ENCODE data around the gene EXD3.

Gene EXD3

DNA sequence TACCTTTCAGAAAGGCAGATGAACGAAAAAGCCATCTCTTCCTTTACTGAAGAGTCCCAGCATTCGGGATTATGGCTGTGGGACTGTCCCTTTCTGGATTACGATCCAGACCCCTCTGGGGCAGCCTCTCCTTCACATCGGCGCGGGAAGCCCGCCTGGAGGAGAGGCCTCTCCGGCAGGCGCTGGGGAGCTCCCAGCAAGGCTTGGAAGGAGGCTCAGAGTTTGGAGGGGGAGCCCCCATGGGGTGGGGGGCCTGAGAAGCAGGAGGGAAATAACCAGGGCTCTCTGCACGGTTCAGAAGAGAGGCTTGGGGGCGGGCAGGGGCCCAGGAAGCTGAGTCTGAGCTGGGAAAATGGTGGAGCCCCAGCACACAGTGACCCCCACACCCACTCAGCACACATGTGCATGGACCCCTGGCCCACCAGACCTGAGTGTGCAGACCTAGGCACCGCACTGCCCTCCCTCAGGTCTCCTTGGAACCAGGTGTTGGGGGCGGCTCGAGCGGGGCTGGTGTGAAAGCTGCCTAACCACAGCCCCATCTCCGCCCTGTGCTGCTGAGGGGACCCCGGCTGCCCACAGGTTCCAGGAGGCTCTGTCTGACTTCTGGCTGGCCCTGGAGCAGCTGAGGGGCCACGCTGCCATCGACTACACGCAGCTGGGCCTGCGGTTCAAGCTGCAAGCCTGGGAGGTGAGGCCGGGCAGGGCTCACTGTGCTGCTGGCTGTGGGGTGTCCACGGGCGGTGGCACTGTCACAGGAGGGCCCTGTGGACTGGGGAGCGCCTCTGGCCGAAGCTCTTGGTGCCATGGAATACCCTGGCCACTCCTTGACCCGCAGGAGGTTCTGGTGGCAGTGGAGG lies 4.7 kb upstream of the EXD3 start:
- H3K4me3 ChIP-seq (ENCODE audit: low read depth, low read length) = no peak overlapping the region
- no peak for DNase-seq (ENCODE audit: low read depth)
- no peak for TF ChIP-seq CTCF (IDR thresholded peaks at IDR 0.05; ENCODE audit: control insufficient read depth, extremely low read depth, insufficient read depth)

DNA sequence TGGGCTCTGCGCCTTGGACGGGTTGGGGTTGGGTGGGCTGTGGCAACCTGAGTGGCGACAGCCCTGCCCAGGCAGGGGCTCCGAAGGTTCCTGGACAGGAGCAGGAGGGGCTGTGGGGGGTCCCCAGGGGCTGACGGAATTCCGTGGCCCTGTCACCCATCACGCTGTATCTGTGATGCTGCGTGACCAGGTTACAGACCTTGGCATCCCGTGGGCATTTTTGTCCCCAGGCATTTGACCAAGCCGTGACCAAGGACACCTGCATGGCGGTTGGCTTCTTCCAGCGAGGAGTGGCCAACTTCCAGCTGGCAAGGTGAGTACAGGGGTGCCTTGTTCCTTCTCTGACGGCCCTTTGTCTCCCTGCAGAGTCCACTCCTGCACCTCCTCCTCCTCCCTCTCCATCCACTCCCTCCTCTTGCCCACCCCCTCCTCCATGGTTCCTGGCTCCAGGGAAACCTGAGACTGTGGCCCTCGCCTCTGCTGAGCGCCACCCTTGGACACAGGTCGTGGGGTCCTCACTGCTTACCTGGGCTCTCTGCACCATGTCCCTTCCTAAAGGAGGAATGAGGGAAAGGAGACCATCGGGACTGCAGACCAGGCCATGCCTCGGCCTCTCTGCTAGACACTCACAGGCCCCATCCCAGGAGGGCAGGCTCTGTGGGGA lies 3.2 kb upstream of the EXD3 start:
- H3K4me3 ChIP-seq (ENCODE audit: low read depth, low read length) = no peak overlapping the region
- DNase-seq (ENCODE audit: low read depth) = no peak
- TF ChIP-seq CTCF (IDR thresholded peaks at IDR 0.05; ENCODE audit: control insufficient read depth, extremely low read depth, insufficient read depth) = no peak

GRCh38 chr9:137423514-137424291 lies 741 bp upstream of the EXD3 start:
- TF ChIP-seq CTCF (IDR thresholded peaks at IDR 0.05; ENCODE audit: control insufficient read depth, extremely low read depth, insufficient read depth) = no peak
- peak overlapping the region; percentile 66 for H3K4me3 ChIP-seq (ENCODE audit: low read depth, low read length)
- no peak for DNase-seq (ENCODE audit: low read depth)

DNA sequence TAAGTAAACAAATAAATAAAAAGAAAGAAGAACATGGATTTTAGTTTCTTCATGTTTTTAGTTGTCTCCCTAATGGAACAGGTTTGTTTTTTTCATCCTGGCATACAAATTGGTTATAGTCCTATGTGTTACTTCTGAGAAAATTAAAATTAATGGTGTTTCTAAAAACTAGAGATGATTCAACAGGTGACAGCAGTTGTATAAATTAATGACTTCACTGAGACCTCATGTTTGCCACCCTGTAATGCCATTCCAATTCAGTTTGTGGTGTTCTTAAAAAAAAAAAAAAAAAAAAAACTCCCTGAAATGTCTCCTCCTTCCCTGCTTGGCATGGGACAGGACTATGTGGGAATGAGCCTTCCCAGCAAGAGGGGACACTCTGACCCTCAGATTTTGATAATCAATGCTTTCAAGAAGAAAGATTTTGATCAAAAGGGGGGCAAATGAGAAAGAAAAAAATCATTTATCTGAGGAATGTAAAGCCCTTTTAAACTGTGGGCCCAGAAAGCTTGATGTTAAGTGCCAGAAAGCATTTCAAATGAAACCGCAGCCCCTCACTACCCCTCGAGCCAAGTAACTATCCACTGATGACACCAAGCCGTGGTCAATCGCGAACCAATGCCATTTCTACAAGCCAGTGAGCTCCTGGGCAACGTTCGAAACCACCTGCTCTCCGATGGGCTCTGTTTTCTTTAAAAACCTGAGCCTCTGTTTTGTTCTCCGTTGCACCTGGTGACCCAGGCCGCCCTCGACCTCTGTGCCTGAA lies 941 bp downstream of the EXD3 start:
- DNase-seq (ENCODE audit: low read depth) = no peak
- peak overlapping the region; percentile 83 for H3K4me3 ChIP-seq (ENCODE audit: low read depth, low read length)
- no peak for TF ChIP-seq CTCF (IDR thresholded peaks at IDR 0.05; ENCODE audit: control insufficient read depth, extremely low read depth, insufficient read depth)

GRCh38 chr9:137417161-137418021 lies 5.6 kb downstream of the EXD3 start:
- no peak overlapping the region for H3K4me3 ChIP-seq (ENCODE audit: low read depth, low read length)
- no peak for TF ChIP-seq CTCF (IDR thresholded peaks at IDR 0.05; ENCODE audit: control insufficient read depth, extremely low read depth, insufficient read depth)
- DNase-seq (ENCODE audit: low read depth) = no peak
